Hematopoietic multipotent progenitor cell treated with erythropoietin and hydrocortisone succinate and interleukin-3 and kit ligand, for 8 days (in vitro differentiated cells): ENCODE data around the gene CHRNB1.

Experiments
- DNase-seq: peaks from one replicate; pipeline ENCODE4 v3.0.0-alpha.2; 2015

CHRNB1 gene

GRCh38 chr17:7486181-7486580, 41.3 kb downstream of the CHRNB1 start:
- peak; percentile 14 for DNase-seq

GRCh38 chr17:7490144-7490543, 45.3 kb downstream of the CHRNB1 start:
- no peak for DNase-seq

- DNase-seq = no peak
Observed at GRCh38 chr17:7491583-7491982, 46.7 kb downstream of the CHRNB1 start.

- DNase-seq = no peak
Observed at GRCh38 chr17:7493941-7494340, 49.1 kb downstream of the CHRNB1 start.

GRCh38 chr17:7495906-7496434, 51.1 kb downstream of the CHRNB1 start:
- DNase-seq = no peak

GRCh38 chr17:7496470-7497183, 51.8 kb downstream of the CHRNB1 start:
- DNase-seq = no peak

- DNase-seq = no peak
Observed at GRCh38 chr17:7497228-7497627, 52.4 kb downstream of the CHRNB1 start.

GRCh38 chr17:7497636-7498035, 52.8 kb downstream of the CHRNB1 start:
- DNase-seq = no peak

- no peak for DNase-seq
Observed at GRCh38 chr17:7499161-7499560, 54.3 kb downstream of the CHRNB1 start.

- no peak for DNase-seq
Observed at GRCh38 chr17:7501729-7502128, 56.9 kb downstream of the CHRNB1 start.

GRCh38 chr17:7502171-7502847, 57.4 kb downstream of the CHRNB1 start:
- DNase-seq = no peak

GRCh38 chr17:7502987-7503386, 58.1 kb downstream of the CHRNB1 start:
- no peak for DNase-seq

GRCh38 chr17:7503521-7503920, 58.7 kb downstream of the CHRNB1 start:
- DNase-seq = no peak
